Nephron progenitor cell (in vitro differentiated cells): ENCODE results near the gene WASHC1.
A peak's percentile ranks its signal among the peaks of the same experiment; 100 is the strongest.
"Not testable (repeated sequence)": the region's sequence is repeated elsewhere in the genome, so short reads cannot be mapped to it uniquely, and the experiment has no call there.

Experiments
- DNase-seq: peaks from one replicate; pipeline ENCODE4 v3.0.0; 2021
- H3K27ac Mint-ChIP-seq: 2 replicates; pipeline ENCODE4 v1.8.0; 2021; ENCODE audit warnings: mild to moderate bottlenecking, moderate library complexity, mixed read lengths
- H3K27me3 Mint-ChIP-seq: 2 replicates; pipeline ENCODE4 v1.8.0; 2021; ENCODE audit warnings: mild to moderate bottlenecking, low read depth, mixed read lengths; ENCODE audit not compliant: poor library complexity
- H3K36me3 Mint-ChIP-seq: 2 replicates; pipeline ENCODE4 v1.8.0; 2021; ENCODE audit warnings: low read depth, mixed read lengths
- H3K4me1 Mint-ChIP-seq: 2 replicates; pipeline ENCODE4 v1.8.0; 2021; ENCODE audit warnings: mixed read lengths
- H3K4me3 Mint-ChIP-seq: 2 replicates; pipeline ENCODE4 v1.8.0; 2021; ENCODE audit warnings: mild to moderate bottlenecking, moderate library complexity, mixed read lengths
- H3K9me3 Mint-ChIP-seq: 2 replicates; pipeline ENCODE4 v1.8.0; 2021; ENCODE audit warnings: mild to moderate bottlenecking, moderate library complexity, mixed read lengths

WASHC1 gene

GRCh38 chr9:29356-29755 lies at the start of gene WASHC1:
WASHC1 (minus strand) TSS chr9:29456; CDS start chr9:24999, 4,457 bp downstream.
- H3K36me3 Mint-ChIP-seq, H3K27me3 Mint-ChIP-seq, H3K4me3 Mint-ChIP-seq, H3K27ac Mint-ChIP-seq, H3K9me3 Mint-ChIP-seq, DNase-seq, H3K4me1 Mint-ChIP-seq: not testable (repeated sequence)

GRCh38 chr9:78333-78732 lies 49.1 kb upstream of the WASHC1 start:
- H3K9me3 Mint-ChIP-seq, H3K4me1 Mint-ChIP-seq, H3K27ac Mint-ChIP-seq, H3K4me3 Mint-ChIP-seq, DNase-seq, H3K36me3 Mint-ChIP-seq: not testable (repeated sequence)
- H3K27me3 Mint-ChIP-seq = peaks cover 40% of the 10 kb centered on the region

GRCh38 chr9:76389-76788 lies 47.1 kb upstream of the WASHC1 start:
- peaks cover 45% of the 10 kb centered on the region for H3K27me3 Mint-ChIP-seq
- DNase-seq, H3K9me3 Mint-ChIP-seq, H3K27ac Mint-ChIP-seq, H3K36me3 Mint-ChIP-seq, H3K4me1 Mint-ChIP-seq, H3K4me3 Mint-ChIP-seq: not testable (repeated sequence)

- Mint-ChIP-seq H3K4me3 (peak overlapping the region; percentile 78), H3K27me3 (peaks cover 40% of the 10 kb centered on the region)
- not testable (repeated sequence) for H3K9me3 Mint-ChIP-seq, H3K27ac Mint-ChIP-seq, H3K4me1 Mint-ChIP-seq, DNase-seq, H3K36me3 Mint-ChIP-seq
Measured at GRCh38 chr9:73900-74525, 44.8 kb upstream of the WASHC1 start.

- not testable (repeated sequence) for H3K36me3 Mint-ChIP-seq, H3K27ac Mint-ChIP-seq, H3K9me3 Mint-ChIP-seq, H3K4me1 Mint-ChIP-seq
- Mint-ChIP-seq H3K4me3 (peak overlapping the region; percentile 78), H3K27me3 (peaks cover 40% of the 10 kb centered on the region)
- DNase-seq = peak; percentile 57
Measured at GRCh38 chr9:73076-73899, 44.0 kb upstream of the WASHC1 start.

- H3K9me3 Mint-ChIP-seq, H3K4me1 Mint-ChIP-seq, DNase-seq, H3K4me3 Mint-ChIP-seq, H3K27ac Mint-ChIP-seq, H3K27me3 Mint-ChIP-seq, H3K36me3 Mint-ChIP-seq: not testable (repeated sequence)
Measured at GRCh38 chr9:63031-63629, 33.9 kb upstream of the WASHC1 start.

GRCh38 chr9:52678-53077 lies 23.4 kb upstream of the WASHC1 start:
- not testable (repeated sequence) for H3K4me3 Mint-ChIP-seq, H3K9me3 Mint-ChIP-seq, H3K4me1 Mint-ChIP-seq, H3K27ac Mint-ChIP-seq, DNase-seq, H3K27me3 Mint-ChIP-seq, H3K36me3 Mint-ChIP-seq

- H3K4me3 Mint-ChIP-seq, H3K36me3 Mint-ChIP-seq, H3K4me1 Mint-ChIP-seq, H3K9me3 Mint-ChIP-seq, DNase-seq, H3K27ac Mint-ChIP-seq: not testable (repeated sequence)
- peaks cover 14% of the 10 kb centered on the region for H3K27me3 Mint-ChIP-seq
Measured at GRCh38 chr9:48190-48842, 19.1 kb upstream of the WASHC1 start.

GRCh38 chr9:46639-47271 lies 17.5 kb upstream of the WASHC1 start:
- not testable (repeated sequence) for H3K4me1 Mint-ChIP-seq, H3K27ac Mint-ChIP-seq, H3K36me3 Mint-ChIP-seq, H3K9me3 Mint-ChIP-seq, DNase-seq, H3K4me3 Mint-ChIP-seq
- H3K27me3 Mint-ChIP-seq = peaks cover 14% of the 10 kb centered on the region

GRCh38 chr9:46164-46563 lies 16.9 kb upstream of the WASHC1 start:
- DNase-seq, H3K4me3 Mint-ChIP-seq, H3K4me1 Mint-ChIP-seq, H3K27ac Mint-ChIP-seq, H3K9me3 Mint-ChIP-seq, H3K36me3 Mint-ChIP-seq: not testable (repeated sequence)
- peaks cover 14% of the 10 kb centered on the region for H3K27me3 Mint-ChIP-seq

- not testable (repeated sequence) for H3K27ac Mint-ChIP-seq, H3K4me1 Mint-ChIP-seq
Measured at GRCh38 chr9:45180-45878, 16.1 kb upstream of the WASHC1 start.

GRCh38 chr9:44416-44815 lies 15.2 kb upstream of the WASHC1 start:
- H3K9me3 Mint-ChIP-seq, H3K4me3 Mint-ChIP-seq, H3K27me3 Mint-ChIP-seq, H3K4me1 Mint-ChIP-seq, DNase-seq, H3K27ac Mint-ChIP-seq, H3K36me3 Mint-ChIP-seq: not testable (repeated sequence)

More at GRCh38 chr9:45180-45878, 16.1 kb upstream of the WASHC1 start:
- not testable (repeated sequence) for H3K36me3 Mint-ChIP-seq, H3K9me3 Mint-ChIP-seq, DNase-seq, H3K4me3 Mint-ChIP-seq
- H3K27me3 Mint-ChIP-seq = peaks cover 12% of the 10 kb centered on the region

- not testable (repeated sequence) for H3K27me3 Mint-ChIP-seq, H3K9me3 Mint-ChIP-seq, H3K4me3 Mint-ChIP-seq, DNase-seq, H3K36me3 Mint-ChIP-seq, H3K4me1 Mint-ChIP-seq, H3K27ac Mint-ChIP-seq
Measured at GRCh38 chr9:43636-44035, 14.4 kb upstream of the WASHC1 start.
